Breast epithelium (tissue), 4 donors: Measurements from ENCODE around the gene ZNF488. TPM values are rescaled to one million over a fixed set of nuclear protein-coding genes. Genes with fewer than 3 reads are reported as not detected.

Experiments used
- DNase-seq, 2 donors: peaks; one replicate each; pipeline ENCODE4 v3.0.0-alpha.2; 2019; ENCODE audit warnings: low spot score in 2 of 2
- H3K27ac ChIP-seq, 2 donors: fragments of 200-600 bp; sonication (generic) in 1 of 2; one replicate each; pipeline ENCODE4 v1.5.1; 2016 to 2019; ENCODE audit warnings: mild to moderate bottlenecking in 1 of 2
- H3K27me3 ChIP-seq, 2 donors: fragments of 200-600 bp; sonication (generic) in 1 of 2; one replicate each; pipeline versions ENCODE4 v1.5.1 to v1.6.0; 2017 to 2019; ENCODE audit warnings: control low read depth in 1 of 2, mild to moderate bottlenecking in 1 of 2
- H3K36me3 ChIP-seq: fragments of 200-600 bp; one replicate; pipeline ENCODE4 v1.5.1; 2019
- H3K4me1 ChIP-seq, 2 donors: fragments of 200-600 bp; sonication (generic); one replicate each; pipeline ENCODE4 v1.5.1; 2016 to 2019; ENCODE audit warnings: control low read depth in 1 of 2
- H3K4me3 ChIP-seq, 3 donors: fragments of 200-600 bp; sonication (generic); 1 replicate in 2 of 3; 2 replicates in 1 of 3; pipeline ENCODE4 v1.5.1; 2016 to 2019; ENCODE audit warnings: mild to moderate bottlenecking in 3 of 3, moderate library complexity in 2 of 3
- H3K9me3 ChIP-seq, 2 donors: fragments of 200-600 bp; sonication (generic) in 1 of 2; one replicate each; pipeline ENCODE4 v1.5.1; 2016 to 2019; ENCODE audit warnings: control low read depth in 1 of 2
- CTCF ChIP-seq, 3 donors: fragments of 450-650 bp; IDR thresholded peaks; one replicate each; pipeline ENCODE4 v1.5.1; 2016 to 2017; ENCODE audit warnings: antibody characterized with exemption in 3 of 3, mild to moderate bottlenecking in 3 of 3, moderate library complexity in 3 of 3
- POLR2A ChIP-seq: fragments of 450-650 bp; IDR thresholded peaks from one replicate; pipeline ENCODE4 v1.6.1; 2016; ENCODE audit warnings: antibody characterized with exemption, mild to moderate bottlenecking, moderate library complexity
- POLR2AphosphoS5 ChIP-seq, 3 donors: sonication (generic); formaldehyde crosslinking; IDR thresholded peaks; one replicate each; pipeline ENCODE4 v1.6.1; 2017; ENCODE audit warnings: antibody characterized with exemption in 3 of 3
- intact Hi-C: fragments of 100-400 bp; cut with DNase I; formaldehyde crosslinking; loops from one replicate; pipeline ENCODE4 v1.15.1; 2023; ENCODE audit warnings: low total_unique reads
- total RNA-seq, 3 donors: library from RNA; depleted of rRNA; stranded (reverse); fragments of >200 nt; gene quantifications; one replicate each; pipeline ENCODE4 v1.1.0, GENCODE V29; 2016

The ZNF488 gene
- total RNA-seq, 3 donors from 2014 or later: 0.44 TPM; not detected in 2

- intact Hi-C loops: no loop called here
- no peak for TF ChIP-seq CTCF (IDR thresholded peaks at IDR 0.05)
Observed at GRCh38 chr10:47415520-47416304, 31.6 kb upstream of the ZNF488 start.

GRCh38 chr10:47414752-47415519, 30.8 kb upstream of the ZNF488 start:
- DNase-seq: no peak
- intact Hi-C loops: no loop called here
- no peaks in the 10 kb centered on the region for H3K27me3 ChIP-seq
- TF ChIP-seq CTCF (IDR thresholded peaks at IDR 0.05) (no peak), POLR2A (no peak), POLR2AphosphoS5 (IDR thresholded peaks at IDR 0.05) (no peak)
- H3K4me3 ChIP-seq: no peak overlapping the region
- H3K36me3 ChIP-seq: no peaks in the 10 kb centered on the region
- H3K9me3 ChIP-seq: no peaks in the 10 kb centered on the region
- no peaks in the 10 kb centered on the region for H3K4me1 ChIP-seq
- no peak overlapping the region for H3K27ac ChIP-seq

More at GRCh38 chr10:47415520-47416304, 31.6 kb upstream of the ZNF488 start:
- H3K36me3 ChIP-seq: no peaks in the 10 kb centered on the region
- H3K27me3 ChIP-seq: no peaks in the 10 kb centered on the region
- no peak overlapping the region for H3K27ac ChIP-seq
- no peaks in the 10 kb centered on the region for H3K9me3 ChIP-seq
- no peak overlapping the region for H3K4me3 ChIP-seq
- DNase-seq: no peak
- H3K4me1 ChIP-seq: no peaks in the 10 kb centered on the region

- Histone ChIP-seq H3K36me3 (no peaks in the 10 kb centered on the region), H3K27me3 (no peaks in the 10 kb centered on the region), H3K9me3 (no peaks in the 10 kb centered on the region), H3K27ac (no peak overlapping the region), H3K4me1 (no peaks in the 10 kb centered on the region), H3K4me3 (no peak overlapping the region)
- TF ChIP-seq CTCF (IDR thresholded peaks at IDR 0.05) (no peak), POLR2AphosphoS5 (IDR thresholded peaks at IDR 0.05) (no peak), POLR2A (no peak)
- no peak for DNase-seq
- intact Hi-C loops: no loop called here
Observed at GRCh38 chr10:47414227-47414592, 30.1 kb upstream of the ZNF488 start.

GRCh38 chr10:47413531-47414226, 29.6 kb upstream of the ZNF488 start:
- intact Hi-C loops: no loop called here
- TF ChIP-seq POLR2AphosphoS5 (IDR thresholded peaks at IDR 0.05): no peak
- Histone ChIP-seq H3K9me3 (no peaks in the 10 kb centered on the region), H3K27me3 (no peaks in the 10 kb centered on the region), H3K4me1 (no peaks in the 10 kb centered on the region), H3K4me3 (no peak overlapping the region), H3K27ac (no peak overlapping the region), H3K36me3 (no peaks in the 10 kb centered on the region)
- DNase-seq: no peak

GRCh38 chr10:47412869-47413268, 28.8 kb upstream of the ZNF488 start:
- Histone ChIP-seq H3K36me3 (no peaks in the 10 kb centered on the region), H3K4me3 (no peak overlapping the region), H3K4me1 (no peaks in the 10 kb centered on the region), H3K27ac (no peak overlapping the region), H3K27me3 (no peaks in the 10 kb centered on the region), H3K9me3 (no peaks in the 10 kb centered on the region)
- intact Hi-C loops: no loop called here
- TF ChIP-seq CTCF (IDR thresholded peaks at IDR 0.05) (no peak), POLR2AphosphoS5 (IDR thresholded peaks at IDR 0.05) (no peak), POLR2A (no peak)
- no peak for DNase-seq
